CD14-positive monocyte (primary cell): ENCODE measurements around the gene SELENOP. TPM values are rescaled to one million over a fixed set of nuclear protein-coding genes. Genes with fewer than 3 reads are reported as not detected.

Experiments used
- DNase-seq, 3 donors: peaks; one replicate each; pipeline ENCODE4 v3.0.0-alpha.2; 2011 to 2022
- H2AFZ ChIP-seq: 2 replicates; pipeline ENCODE4 v1.6.0; 2012; ENCODE audit warnings: mild to moderate bottlenecking, low read depth, low read length, inconsistent platforms; ENCODE audit not compliant: insufficient read depth, poor library complexity, severe bottlenecking
- H3K27ac ChIP-seq, 2 donors: 1 replicate in 1 of 2; 2 replicates in 1 of 2; pipeline ENCODE4 v1.5.1; 2012 to 2013; ENCODE audit warnings: low read length in 2 of 2, control low read depth in 1 of 2, inconsistent platforms in 1 of 2, low read depth in 1 of 2, mild to moderate bottlenecking in 1 of 2
- H3K27me3 ChIP-seq, 2 donors: one replicate each; pipeline versions ENCODE4 v1.6.0 to v1.6.1; 2011 to 2013; ENCODE audit warnings: low read length in 2 of 2; ENCODE audit not compliant: control insufficient read depth in 2 of 2, insufficient read depth in 2 of 2
- H3K36me3 ChIP-seq, 2 donors: replicated peaks in 1 of 2; 1 replicate in 1 of 2; 2 replicates in 1 of 2; pipeline versions ENCODE4 v1.5.1 to v1.6.1; 2012 to 2013; ENCODE audit warnings: low read length in 2 of 2, control low read depth in 1 of 2, inconsistent platforms in 1 of 2, mild to moderate bottlenecking in 1 of 2; ENCODE audit not compliant: insufficient read depth in 2 of 2, control insufficient read depth in 1 of 2
- H3K4me1 ChIP-seq, 2 donors: 1 replicate in 1 of 2; 2 replicates in 1 of 2; pipeline versions ENCODE4 v1.5.1 to v1.6.1; 2012 to 2013; ENCODE audit warnings: low read length in 2 of 2, control low read depth in 1 of 2, inconsistent platforms in 1 of 2, mild to moderate bottlenecking in 1 of 2, moderate library complexity in 1 of 2; ENCODE audit not compliant: insufficient read depth in 2 of 2, control insufficient read depth in 1 of 2
- H3K4me2 ChIP-seq: replicated peaks from 2 replicates; pipeline ENCODE3; 2012; ENCODE audit warnings: low read length, moderate library complexity, mild to moderate bottlenecking; ENCODE audit not compliant: poor library complexity, severe bottlenecking; ENCODE audit errors: extremely low read depth
- H3K4me3 ChIP-seq, 3 experiments: fragments of 200-600 bp in 1 of 3; sonication (generic) in 1 of 3; replicated peaks in 1 of 3; 1 replicate in 2 of 3; 2 replicates in 1 of 3; pipeline ENCODE4 v1.5.1; 2011 to 2013; ENCODE audit warnings: low read length in 3 of 3, mild to moderate bottlenecking in 3 of 3, control low read depth in 2 of 3, low read depth in 2 of 3, inconsistent platforms in 1 of 3, moderate library complexity in 1 of 3
- H3K79me2 ChIP-seq: 2 replicates; pipeline ENCODE4 v1.6.0; 2012; ENCODE audit warnings: mild to moderate bottlenecking, control low read depth, inconsistent platforms, low read length, moderate library complexity; ENCODE audit not compliant: insufficient read depth
- H3K9ac ChIP-seq: 2 replicates; pipeline ENCODE4 v1.6.0; 2017; ENCODE audit warnings: low read length, mild to moderate bottlenecking; ENCODE audit not compliant: insufficient read depth, poor library complexity, severe bottlenecking
- H3K9me3 ChIP-seq, 2 donors: replicated peaks in 1 of 2; 1 replicate in 1 of 2; 2 replicates in 1 of 2; pipeline versions ENCODE4 v1.5.1 to v1.6.1; 2012 to 2013; ENCODE audit warnings: low read length in 2 of 2, control low read depth in 1 of 2; ENCODE audit not compliant: control insufficient read depth in 1 of 2, insufficient read depth in 1 of 2
- H4K20me1 ChIP-seq: 2 replicates; pipeline ENCODE4 v1.6.0; 2012; ENCODE audit warnings: mild to moderate bottlenecking, low read length, control low read depth, moderate library complexity; ENCODE audit not compliant: insufficient read depth
- H3K27ac Mint-ChIP-seq, 7 donors: one replicate each; pipeline ENCODE4 v1.8.0; 2020; ENCODE audit warnings: mild to moderate bottlenecking in 7 of 7, mixed read lengths in 7 of 7, moderate library complexity in 6 of 7, inconsistent platforms in 2 of 7
- H3K27me3 Mint-ChIP-seq, 3 donors: one replicate each; pipeline ENCODE4 v1.8.0; 2021 to 2022; ENCODE audit warnings: low read depth in 3 of 3, mild to moderate bottlenecking in 3 of 3, mixed read lengths in 3 of 3, moderate library complexity in 3 of 3, inconsistent platforms in 1 of 3
- H3K36me3 Mint-ChIP-seq, 2 donors: one replicate each; pipeline ENCODE4 v1.8.0; 2020; ENCODE audit warnings: mixed read lengths in 2 of 2, inconsistent platforms in 1 of 2, mild to moderate bottlenecking in 1 of 2
- H3K4me1 Mint-ChIP-seq: one replicate; pipeline ENCODE4 v1.8.0; 2020; ENCODE audit warnings: mild to moderate bottlenecking, mixed read lengths
- H3K4me3 Mint-ChIP-seq, 2 donors: one replicate each; pipeline ENCODE4 v1.8.0; 2020; ENCODE audit warnings: mild to moderate bottlenecking in 2 of 2, mixed read lengths in 2 of 2, moderate library complexity in 1 of 2
- H3K9me3 Mint-ChIP-seq, 7 donors: one replicate each; pipeline ENCODE4 v1.8.0; 2020 to 2022; ENCODE audit warnings: mixed read lengths in 7 of 7, mild to moderate bottlenecking in 6 of 7, moderate library complexity in 6 of 7, inconsistent platforms in 2 of 7
- WGBS: methylation state at CpG from one replicate; pipeline ENCODE4 v1.1.5; 2013; ENCODE audit warnings: missing lambda C conversion rate; ENCODE audit not compliant: insufficient coverage; 5-methylcytosine and 5-hydroxymethylcytosine counted together
- intact Hi-C, 2 donors: fragments of 100-400 bp; cut with micrococcal nuclease; formaldehyde crosslinking; loops; one replicate each; pipeline versions ENCODE4 v1.15.0 to v1.15.1; 2023
- polyA plus RNA-seq, 3 donors: library from polyadenylated mRNA; depleted of rRNA in 1 of 3; unstranded in 2 of 3; stranded (reverse) in 1 of 3; fragments of 300-500 nt in 2 of 3; fragments of >200 nt in 1 of 3; fragmentation: Illumina TruSeq in 2 of 3; gene quantifications; 1 replicate in 2 of 3; 2 replicates in 1 of 3; pipeline ENCODE4 v1.2.3, GENCODE V29; 2012 to 2021
- TF ChIP-seq, protein P1 (sequence below): fragments of 200-600 bp; IDR thresholded peaks from one replicate; pipeline ENCODE4 v1.8.0; 2022; ENCODE audit warnings: antibody characterized with exemption, mild to moderate bottlenecking

Gene SELENOP
- polyA plus RNA-seq, 3 donors: 0.24 to 0.33 TPM; not detected in 1

DNA sequence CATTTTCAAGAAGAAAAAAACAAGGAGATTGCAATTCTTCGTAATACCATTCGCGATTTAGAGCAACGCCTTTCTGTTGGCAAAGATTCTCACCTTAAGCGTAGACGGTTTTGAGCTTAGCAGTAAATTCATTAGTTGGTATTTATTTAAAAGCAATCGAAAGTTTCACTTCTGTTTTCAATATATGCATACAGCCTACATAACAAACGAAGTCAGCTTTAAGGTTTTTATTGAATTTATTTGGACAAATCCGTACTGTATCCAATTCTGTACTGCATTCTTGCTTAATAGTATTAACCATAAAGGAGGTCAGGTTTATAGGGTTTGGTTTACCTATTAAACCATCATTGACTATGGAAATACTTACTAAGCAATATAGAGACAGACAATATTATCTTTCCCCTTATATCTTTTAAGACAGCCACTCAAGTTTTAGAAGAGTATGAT, 12.0 kb downstream of the SELENOP start:
- Mint-ChIP-seq H3K27ac (no peak overlapping the region), H3K4me1 (no peaks in the 10 kb centered on the region), H3K27me3 (no peaks in the 10 kb centered on the region), H3K36me3 (peaks cover 0 to 1% of the 10 kb centered on the region in 2 donors), H3K9me3 (peaks cover 0 to 5% (median 4%) of the 10 kb centered on the region in 7 donors), H3K4me3 (no peak overlapping the region)
- no peaks in the 10 kb centered on the region for H3K36me3 ChIP-seq
- H3K9ac ChIP-seq: no peak overlapping the region
- DNase-seq: no peak
- H3K79me2 ChIP-seq: no peaks in the 10 kb centered on the region
- H3K27ac ChIP-seq: no peak overlapping the region
- H3K4me3 ChIP-seq: no peak overlapping the region
- no CpG with 5 or more reads among the region's 9 CpGs for WGBS
- no peaks in the 10 kb centered on the region for H3K4me1 ChIP-seq
- H2AFZ ChIP-seq: no peak overlapping the region
- no peaks in the 10 kb centered on the region for H3K27me3 ChIP-seq
- H3K9me3 ChIP-seq: no peaks in the 10 kb centered on the region
- no peaks in the 10 kb centered on the region for H4K20me1 ChIP-seq
- H3K4me2 ChIP-seq: no peak overlapping the region
- intact Hi-C loops: no loop called here
- TF ChIP-seq, protein P1, sequence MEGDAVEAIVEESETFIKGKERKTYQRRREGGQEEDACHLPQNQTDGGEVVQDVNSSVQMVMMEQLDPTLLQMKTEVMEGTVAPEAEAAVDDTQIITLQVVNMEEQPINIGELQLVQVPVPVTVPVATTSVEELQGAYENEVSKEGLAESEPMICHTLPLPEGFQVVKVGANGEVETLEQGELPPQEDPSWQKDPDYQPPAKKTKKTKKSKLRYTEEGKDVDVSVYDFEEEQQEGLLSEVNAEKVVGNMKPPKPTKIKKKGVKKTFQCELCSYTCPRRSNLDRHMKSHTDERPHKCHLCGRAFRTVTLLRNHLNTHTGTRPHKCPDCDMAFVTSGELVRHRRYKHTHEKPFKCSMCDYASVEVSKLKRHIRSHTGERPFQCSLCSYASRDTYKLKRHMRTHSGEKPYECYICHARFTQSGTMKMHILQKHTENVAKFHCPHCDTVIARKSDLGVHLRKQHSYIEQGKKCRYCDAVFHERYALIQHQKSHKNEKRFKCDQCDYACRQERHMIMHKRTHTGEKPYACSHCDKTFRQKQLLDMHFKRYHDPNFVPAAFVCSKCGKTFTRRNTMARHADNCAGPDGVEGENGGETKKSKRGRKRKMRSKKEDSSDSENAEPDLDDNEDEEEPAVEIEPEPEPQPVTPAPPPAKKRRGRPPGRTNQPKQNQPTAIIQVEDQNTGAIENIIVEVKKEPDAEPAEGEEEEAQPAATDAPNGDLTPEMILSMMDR: no peak

DNA sequence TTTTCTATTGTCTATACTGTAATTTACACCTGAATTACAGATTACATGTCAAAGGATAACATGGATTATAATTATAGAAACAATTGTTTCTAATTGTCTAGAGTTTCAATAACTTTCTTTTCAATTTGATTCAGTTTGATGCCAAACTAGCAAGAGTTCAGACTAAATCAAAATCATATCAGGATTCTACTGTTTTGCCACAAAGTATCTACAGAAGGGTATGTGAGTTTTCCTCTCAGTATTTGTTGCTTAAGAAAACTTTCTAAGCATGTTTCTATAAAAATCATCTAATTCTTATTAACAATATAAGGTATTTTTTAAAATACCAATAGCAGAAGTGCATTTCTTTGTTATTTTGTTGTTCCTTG, 12.5 kb downstream of the SELENOP start:
- Mint-ChIP-seq H3K9me3 (peaks cover 0 to 6% (median 4%) of the 10 kb centered on the region in 7 donors), H3K4me1 (no peaks in the 10 kb centered on the region), H3K27me3 (no peaks in the 10 kb centered on the region), H3K27ac (no peak overlapping the region), H3K36me3 (peaks cover 0 to 1% of the 10 kb centered on the region in 2 donors), H3K4me3 (no peak overlapping the region)
- Histone ChIP-seq H3K9ac (no peak overlapping the region), H3K4me1 (no peaks in the 10 kb centered on the region), H3K4me2 (no peak overlapping the region), H3K4me3 (no peak overlapping the region), H3K27me3 (no peaks in the 10 kb centered on the region), H2AFZ (no peak overlapping the region), H3K27ac (no peak overlapping the region), H3K9me3 (no peaks in the 10 kb centered on the region), H3K36me3 (no peaks in the 10 kb centered on the region), H4K20me1 (no peaks in the 10 kb centered on the region), H3K79me2 (no peaks in the 10 kb centered on the region)
- DNase-seq: no peak
- intact Hi-C loops: no loop called here
- TF ChIP-seq, protein P1: no peak
